ENCODE data around the gene TMEFF1.

The TMEFF1 gene

DNA sequence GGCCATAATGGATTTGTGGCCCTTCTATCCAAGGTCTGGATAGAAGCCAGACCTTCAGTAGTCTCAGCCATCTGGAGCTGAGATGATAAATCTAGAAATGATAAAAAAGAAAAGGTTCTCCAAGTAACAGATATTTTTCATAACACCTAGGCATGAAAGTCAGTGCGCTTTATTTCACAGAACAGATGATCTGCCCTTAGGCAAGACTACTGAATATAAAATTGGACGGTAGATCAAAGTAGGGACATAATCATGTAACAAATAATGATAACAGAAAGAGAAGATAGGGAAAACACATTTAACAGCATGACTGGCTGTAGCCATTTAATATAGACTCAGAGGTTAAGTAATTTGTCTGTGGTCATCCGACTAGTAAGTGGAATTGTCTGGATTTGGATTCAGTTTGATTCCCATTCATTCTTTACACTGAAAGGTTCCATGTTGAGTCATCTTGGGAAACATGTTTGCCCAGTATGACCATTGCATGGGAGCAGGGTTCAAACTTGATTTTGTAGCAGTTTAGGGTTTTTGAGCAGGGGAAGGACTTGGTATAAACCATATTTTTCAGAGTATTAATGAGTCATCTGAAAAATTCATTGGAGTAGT is 100.8 kb downstream of the TMEFF1 start:
- no peak for DNase-seq (ENCODE audit: low read depth, low spot score)
- H3K4me3 ChIP-seq (ENCODE audit: low read depth, low read length): no peak overlapping the region
- TF ChIP-seq, protein P1, sequence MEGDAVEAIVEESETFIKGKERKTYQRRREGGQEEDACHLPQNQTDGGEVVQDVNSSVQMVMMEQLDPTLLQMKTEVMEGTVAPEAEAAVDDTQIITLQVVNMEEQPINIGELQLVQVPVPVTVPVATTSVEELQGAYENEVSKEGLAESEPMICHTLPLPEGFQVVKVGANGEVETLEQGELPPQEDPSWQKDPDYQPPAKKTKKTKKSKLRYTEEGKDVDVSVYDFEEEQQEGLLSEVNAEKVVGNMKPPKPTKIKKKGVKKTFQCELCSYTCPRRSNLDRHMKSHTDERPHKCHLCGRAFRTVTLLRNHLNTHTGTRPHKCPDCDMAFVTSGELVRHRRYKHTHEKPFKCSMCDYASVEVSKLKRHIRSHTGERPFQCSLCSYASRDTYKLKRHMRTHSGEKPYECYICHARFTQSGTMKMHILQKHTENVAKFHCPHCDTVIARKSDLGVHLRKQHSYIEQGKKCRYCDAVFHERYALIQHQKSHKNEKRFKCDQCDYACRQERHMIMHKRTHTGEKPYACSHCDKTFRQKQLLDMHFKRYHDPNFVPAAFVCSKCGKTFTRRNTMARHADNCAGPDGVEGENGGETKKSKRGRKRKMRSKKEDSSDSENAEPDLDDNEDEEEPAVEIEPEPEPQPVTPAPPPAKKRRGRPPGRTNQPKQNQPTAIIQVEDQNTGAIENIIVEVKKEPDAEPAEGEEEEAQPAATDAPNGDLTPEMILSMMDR (IDR thresholded peaks at IDR 0.05; ENCODE audit: insufficient read depth, low read length, missing control alignments): no peak
- ChIA-PET CTCF (interaction anchor here (1.7 kb wide), 1 partner anchor 22 kb away, joined by 5 read pairs; no protein-coding TSS in a partner anchor), POLR2A (interaction anchor here (1.3 kb wide), 1 partner anchor 16 kb away, joined by 3 read pairs; no protein-coding TSS in a partner anchor)

- ChIA-PET POLR2A (no interaction called here), CTCF (interaction anchor here (1.1 to 1.4 kb wide), 3 partner anchors 11 to 27 kb away, joined by 3 to 6 read pairs (median 4); no protein-coding TSS in a partner anchor)
- DNase-seq (ENCODE audit: low read depth, low spot score): no peak
- no peak overlapping the region for H3K4me3 ChIP-seq (ENCODE audit: low read depth, low read length)
- TF ChIP-seq, protein P1 (IDR thresholded peaks at IDR 0.05; ENCODE audit: insufficient read depth, low read length, missing control alignments): no peak
These were observed 102.1 kb downstream of the TMEFF1 start for GRCh38 chr9:100575006-100575405.

GRCh38 chr9:100575765-100576386 is 102.9 kb downstream of the TMEFF1 start:
- TF ChIP-seq, protein P1 (IDR thresholded peaks at IDR 0.05; ENCODE audit: insufficient read depth, low read length, missing control alignments): no peak
- ChIA-PET CTCF (interaction anchor here (1.1 to 1.4 kb wide), 3 partner anchors 10 to 26 kb away, joined by 3 to 6 read pairs (median 4); no protein-coding TSS in a partner anchor), POLR2A (interaction anchor here (0.6 kb wide), 1 partner anchor 448 kb away, joined by 3 read pairs; no protein-coding TSS in a partner anchor)
- no peak overlapping the region for H3K4me3 ChIP-seq (ENCODE audit: low read depth, low read length)
- no peak for DNase-seq (ENCODE audit: low read depth, low spot score)

DNA sequence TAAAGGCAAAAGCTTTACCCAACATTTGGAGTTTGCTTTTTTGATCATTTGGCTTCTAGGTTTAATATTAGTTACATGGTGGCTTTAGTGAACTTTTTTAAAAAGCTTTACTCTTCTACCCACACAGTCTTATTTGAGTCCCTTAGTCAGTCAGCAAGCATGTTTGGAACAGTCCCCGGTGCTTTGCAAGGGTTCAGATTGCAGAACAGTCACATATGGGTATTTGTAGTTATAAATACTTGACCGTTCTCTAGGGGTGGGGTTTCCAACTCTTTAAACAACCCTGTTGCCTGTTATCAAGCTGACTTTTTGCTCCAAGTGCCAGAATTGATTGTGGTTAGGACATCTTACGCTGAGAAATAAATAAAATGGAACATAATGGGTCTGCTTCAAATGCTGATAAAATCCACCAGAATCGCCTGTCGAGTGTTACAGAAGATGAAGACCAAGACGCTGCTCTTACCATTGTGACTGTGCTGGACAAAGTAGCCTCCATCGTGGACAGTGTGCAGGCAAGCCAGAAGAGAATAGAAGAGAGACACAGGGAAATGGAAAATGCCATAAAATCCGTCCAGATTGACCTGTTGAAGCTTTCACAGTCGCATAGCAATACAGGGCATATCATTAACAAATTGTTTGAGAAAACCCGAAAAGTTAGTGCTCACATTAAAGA is 105.0 kb downstream of the TMEFF1 start, which contains the start of gene CAVIN4:
Gene CAVIN4 (plus strand): TSS at position 304 of the 673 bp plus-strand sequence. CDS start 65 bp downstream, at position 369.
- POLR2A ChIA-PET: no interaction called here
- TF ChIP-seq, protein P1 (IDR thresholded peaks at IDR 0.05; ENCODE audit: insufficient read depth, low read length, missing control alignments): no peak
- H3K4me3 ChIP-seq (ENCODE audit: low read depth, low read length): no peak within 1 kb of the TSS
- CTCF ChIA-PET: interaction anchor here (0.9 to 1.9 kb wide), 6 partner anchors 10 to 140 kb away, joined by 3 to 10 read pairs (median 6); no protein-coding TSS in a partner anchor
- no peak for DNase-seq (ENCODE audit: low read depth, low spot score)

- ChIA-PET POLR2A (no interaction called here), CTCF (interaction anchor here (0.9 to 1.6 kb wide), 3 partner anchors 17 to 141 kb away, joined by 3 to 9 read pairs (median 5); no protein-coding TSS in a partner anchor)
- DNase-seq (ENCODE audit: low read depth, low spot score): no peak
- TF ChIP-seq, protein P1 (IDR thresholded peaks at IDR 0.05; ENCODE audit: insufficient read depth, low read length, missing control alignments): no peak
- no peak overlapping the region for H3K4me3 ChIP-seq (ENCODE audit: low read depth, low read length)
These were observed 105.7 kb downstream of the TMEFF1 start for GRCh38 chr9:100578610-100579009.

DNA sequence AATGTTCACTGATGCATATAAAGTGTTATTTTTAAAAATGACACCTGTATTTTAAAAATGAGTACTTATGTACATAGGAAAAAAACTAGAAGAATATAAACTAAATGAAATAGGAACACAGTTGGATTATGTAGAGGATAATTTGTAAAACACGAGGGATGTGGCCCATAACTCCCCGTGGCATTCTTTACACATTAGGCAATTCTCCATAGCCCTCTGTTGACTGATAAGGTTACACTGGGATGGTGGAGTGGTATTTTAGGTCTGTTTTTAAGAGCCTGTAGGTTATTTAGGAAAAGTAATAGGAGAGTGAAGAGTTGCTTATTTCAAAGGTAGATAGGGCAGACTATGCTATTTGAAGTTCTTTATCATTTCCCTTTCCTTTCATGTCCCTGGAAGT is 106.7 kb downstream of the TMEFF1 start:
- ChIA-PET POLR2A (no interaction called here), CTCF (no interaction called here)
- TF ChIP-seq, protein P1 (IDR thresholded peaks at IDR 0.05; ENCODE audit: insufficient read depth, low read length, missing control alignments): no peak
- no peak overlapping the region for H3K4me3 ChIP-seq (ENCODE audit: low read depth, low read length)
- no peak for DNase-seq (ENCODE audit: low read depth, low spot score)

Data from AG04449 (cell line).